Adrenal gland (tissue), 12 donors: ENCODE measurements around the gene ATXN1. TPM values are rescaled to one million over a fixed set of nuclear protein-coding genes. Genes with fewer than 3 reads are reported as not detected.

Experiments
- DNase-seq, 7 donors: peaks; one replicate each; pipeline ENCODE4 v3.0.0-alpha.2; 2019 to 2020
- H3K27ac ChIP-seq, 5 donors: fragments of 200-600 bp; sonication (generic) in 4 of 5; 1 replicate in 3 of 5; 2 replicates in 2 of 5; pipeline versions ENCODE4 v1.5.1 to v1.8.0; 2016 to 2020; ENCODE audit warnings: mild to moderate bottlenecking in 1 of 5
- H3K27me3 ChIP-seq: fragments of 200-600 bp; 2 replicates; pipeline ENCODE4 v1.8.0; 2021
- H3K36me3 ChIP-seq, 2 donors: fragments of 200-600 bp; replicated peaks in 1 of 2; 1 replicate in 1 of 2; 2 replicates in 1 of 2; pipeline versions ENCODE4 v1.5.1 to v1.8.0; 2018 to 2022
- H3K4me1 ChIP-seq, 2 donors: fragments of 200-600 bp; replicated peaks in 1 of 2; 1 replicate in 1 of 2; 2 replicates in 1 of 2; pipeline versions ENCODE4 v1.5.1 to v1.8.0; 2018 to 2021
- H3K4me3 ChIP-seq, 4 donors: fragments of 200-600 bp; sonication (generic) in 3 of 4; one replicate each; pipeline ENCODE4 v1.5.1; 2016 to 2018
- H3K9me3 ChIP-seq, 3 donors: fragments of 200-600 bp; sonication (generic) in 1 of 3; replicated peaks in 1 of 3; 1 replicate in 2 of 3; 2 replicates in 1 of 3; pipeline versions ENCODE4 v1.5.1 to v1.8.0; 2016 to 2021
- CTCF ChIP-seq, 6 experiments: fragments of 450-650 bp in 4 of 6; fragments of 200-600 bp in 2 of 6; sonication (generic) in 1 of 6; IDR thresholded peaks; 1 replicate in 5 of 6; 2 replicates in 1 of 6; pipeline versions ENCODE4 v1.5.1 to v1.8.0; 2016 to 2021; ENCODE audit warnings: antibody characterized with exemption in 6 of 6, mild to moderate bottlenecking in 2 of 6, moderate library complexity in 1 of 6
- POLR2A ChIP-seq, 2 donors: fragments of 450-650 bp; IDR thresholded peaks; one replicate each; pipeline ENCODE4 v1.6.1; 2017; ENCODE audit warnings: antibody characterized with exemption in 2 of 2, mild to moderate bottlenecking in 2 of 2, moderate library complexity in 1 of 2
- WGBS, 4 donors: extraction: QIAGEN DNeasy Blood & Tissue Kit in 2 of 4; methylation state at CpG; one replicate each; pipeline versions ENCODE4 v1.1.5 to v1.1.7; 2013 to 2017; 5-methylcytosine and 5-hydroxymethylcytosine counted together
- intact Hi-C, 2 donors: fragments of 100-400 bp; cut with DNase I; formaldehyde crosslinking; loops; one replicate each; pipeline versions ENCODE4 v1.14.1 to v1.15.0; 2022 to 2023
- polyA plus RNA-seq, 3 donors: library from polyadenylated mRNA; stranded (reverse); fragments of 200-250 nt in 2 of 3; fragments of 350-450 nt in 1 of 3; fragmentation: Illumina TruSeq in 1 of 3; extraction: RNeasy Lipid Tissue Mini Kit (QIAGEN cat#74804) in 1 of 3; gene quantifications; one replicate each; pipeline ENCODE4 v1.2.3, GENCODE V29; 2013 to 2014
- total RNA-seq, 9 donors: library from RNA; depleted of rRNA in 4 of 9; stranded (reverse); fragments of >200 nt in 4 of 9; fragments of 120-200 nt in 1 of 9; fragmentation: NEBNext Ultra II Directional in 1 of 9; extraction: Animal tissue kit (Norgen Biotek cat#: 25700) in 1 of 9; gene quantifications; one replicate each; pipeline versions ENCODE4 v1.1.0 to v1.2.4, GENCODE V29; 2013 to 2023
- donor health status: healthy with polysubstance abuse.
- donor health status: Bipolar disorder and iron deficiency.
- donor health status: DM: yes; HTN: yes; CAD: no.
- donor health status: DM: no; HTN: no; CAD: no.
- donor health status: DM: no; HTN: no; CAD: no.
- donor health status: DM: yes; HTN: yes; CAD: no.

Gene ATXN1
- total and polyA plus RNA-seq, 12 donors, result 3.4 to 51.3 (median 25.4) TPM

GRCh38 chr6:16774437-16774836 lies 13.2 kb upstream of the ATXN1 start:
- no peak overlapping the region for H3K4me3 ChIP-seq
- TF ChIP-seq POLR2A (IDR thresholded peaks at IDR 0.05) (no peak), CTCF (IDR thresholded peaks at IDR 0.05) (no peak)
- H3K9me3 ChIP-seq, result no peaks in the 10 kb centered on the region
- 94 to 100% (median 98%) methylated on average over 1 of the region's 1 CpG for WGBS, 4 donors
- DNase-seq, result no peak
- H3K36me3 ChIP-seq, result no peaks in the 10 kb centered on the region
- H3K27ac ChIP-seq, result no peak overlapping the region
- no peaks in the 10 kb centered on the region for H3K27me3 ChIP-seq
- peaks cover 0 to 14% of the 10 kb centered on the region in 2 donors for H3K4me1 ChIP-seq
- intact Hi-C loops, result loop anchor here in 1 of 2 donors (10.0 kb wide), 2 partner anchors 190 to 310 kb away; no protein-coding TSS in a partner anchor

- WGBS, 4 donors, result 79 to 81% (median 79%) methylated on average over 2 of the region's 2 CpGs
- no peaks in the 10 kb centered on the region for H3K27me3 ChIP-seq
- H3K4me1 ChIP-seq, result peaks cover 4 to 24% of the 10 kb centered on the region in 2 donors
- no peaks in the 10 kb centered on the region for H3K9me3 ChIP-seq
- H3K36me3 ChIP-seq, result no peaks in the 10 kb centered on the region
- no peak overlapping the region for H3K27ac ChIP-seq
- no peak for DNase-seq
- intact Hi-C loops, result loop anchor here in 1 of 2 donors (10.0 kb wide), 2 partner anchors 191 to 311 kb away; no protein-coding TSS in a partner anchor
- TF ChIP-seq CTCF (IDR thresholded peaks at IDR 0.05) (no peak), POLR2A (IDR thresholded peaks at IDR 0.05) (no peak)
- H3K4me3 ChIP-seq, result no peak overlapping the region
These were observed 12.1 kb upstream of the ATXN1 start for GRCh38 chr6:16773362-16773761.

GRCh38 chr6:16770701-16771569 lies 9.7 kb upstream of the ATXN1 start:
- H3K27me3 ChIP-seq, result no peaks in the 10 kb centered on the region
- 32 to 35% (median 33%) methylated on average over 16 of the region's 16 CpGs for WGBS, 4 donors
- peak overlapping the region in 1 of 5 donors; percentile 11 for H3K27ac ChIP-seq
- H3K4me1 ChIP-seq, result peaks cover 4 to 31% of the 10 kb centered on the region in 2 donors
- H3K9me3 ChIP-seq, result no peaks in the 10 kb centered on the region
- TF ChIP-seq POLR2A (IDR thresholded peaks at IDR 0.05), result no peak
- TF ChIP-seq CTCF (IDR thresholded peaks at IDR 0.05), result peak; percentile 89 to 93 (median 90)
- no peak overlapping the region for H3K4me3 ChIP-seq
- no peaks in the 10 kb centered on the region for H3K36me3 ChIP-seq
- DNase-seq, result peak; percentile 74 to 90 (median 81)
- intact Hi-C loops, result loop anchor here in 1 of 2 donors (10.0 kb wide), 2 partner anchors 194 to 314 kb away; no protein-coding TSS in a partner anchor

GRCh38 chr6:16769986-16770376 lies 8.7 kb upstream of the ATXN1 start:
- H3K9me3 ChIP-seq, result no peaks in the 10 kb centered on the region
- H3K27me3 ChIP-seq, result no peaks in the 10 kb centered on the region
- intact Hi-C loops, result loop anchor here (10.0 kb wide), 5 partner anchors 95 to 435 kb away; no protein-coding TSS in a partner anchor
- H3K36me3 ChIP-seq, result no peaks in the 10 kb centered on the region
- 69 to 85% (median 74%) methylated on average over 5 of the region's 5 CpGs for WGBS, 4 donors
- no peak for TF ChIP-seq POLR2A (IDR thresholded peaks at IDR 0.05)
- TF ChIP-seq CTCF (IDR thresholded peaks at IDR 0.05), result no peak
- peak overlapping the region in 1 of 5 donors; percentile 11 for H3K27ac ChIP-seq
- no peak overlapping the region for H3K4me3 ChIP-seq
- no peak for DNase-seq
- peaks cover 4 to 31% of the 10 kb centered on the region in 2 donors for H3K4me1 ChIP-seq
